GM12801 (cell line): ENCODE measurements around the gene TUBB4B.

Source experiments
- TF ChIP-seq, protein P1 (sequence below): IDR thresholded peaks from one replicate; pipeline ENCODE4 v1.5.1; 2011; ENCODE audit warnings: control low read depth; ENCODE audit not compliant: insufficient read length; ENCODE audit errors: extremely low read depth

The TUBB4B gene

DNA sequence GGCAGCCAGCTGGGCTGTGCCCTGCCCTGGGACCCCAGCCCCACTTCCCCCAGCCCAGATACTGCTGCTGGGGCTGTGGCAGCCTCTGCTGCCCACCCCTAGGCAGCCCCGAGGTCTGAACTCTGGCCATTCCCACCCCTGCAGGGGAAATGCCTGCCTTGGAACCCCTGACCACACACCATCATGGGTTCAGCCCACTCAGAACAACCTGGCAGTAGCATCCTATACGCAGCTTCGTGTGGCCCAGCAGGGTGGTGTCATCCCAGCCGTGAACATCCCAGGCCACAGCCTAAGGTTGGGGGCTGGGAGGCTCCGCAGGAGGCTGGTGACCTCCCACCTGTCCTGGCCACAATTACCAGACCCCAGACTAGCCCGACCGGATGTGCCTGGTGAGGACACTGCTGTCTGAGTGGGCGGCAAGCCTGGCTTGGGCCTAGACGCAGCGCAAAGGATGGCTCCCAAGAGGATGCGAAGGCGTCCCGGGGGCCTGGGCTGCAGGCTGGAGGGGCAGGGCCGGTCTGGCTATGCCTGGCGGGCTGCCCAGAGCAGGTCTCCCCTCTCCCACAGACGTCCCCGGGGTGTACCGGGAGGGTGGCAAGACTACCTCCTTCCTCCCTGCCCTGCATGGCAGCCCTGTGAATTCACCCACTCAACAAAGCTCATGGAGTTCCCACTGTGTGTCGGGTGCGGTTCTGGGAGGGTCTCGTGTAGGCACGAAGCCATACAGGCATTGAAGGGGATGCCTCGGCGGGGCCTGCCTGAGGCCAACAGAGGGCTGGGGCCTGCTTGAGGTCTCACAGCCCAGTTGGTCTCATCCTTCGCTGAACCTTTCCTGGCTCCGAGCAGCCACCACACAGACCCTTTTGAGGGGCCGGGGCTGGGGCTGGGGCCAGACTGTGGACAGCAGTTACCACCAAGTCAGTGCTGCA lies 11.9 kb upstream of the TUBB4B start:
- TF ChIP-seq, protein P1, sequence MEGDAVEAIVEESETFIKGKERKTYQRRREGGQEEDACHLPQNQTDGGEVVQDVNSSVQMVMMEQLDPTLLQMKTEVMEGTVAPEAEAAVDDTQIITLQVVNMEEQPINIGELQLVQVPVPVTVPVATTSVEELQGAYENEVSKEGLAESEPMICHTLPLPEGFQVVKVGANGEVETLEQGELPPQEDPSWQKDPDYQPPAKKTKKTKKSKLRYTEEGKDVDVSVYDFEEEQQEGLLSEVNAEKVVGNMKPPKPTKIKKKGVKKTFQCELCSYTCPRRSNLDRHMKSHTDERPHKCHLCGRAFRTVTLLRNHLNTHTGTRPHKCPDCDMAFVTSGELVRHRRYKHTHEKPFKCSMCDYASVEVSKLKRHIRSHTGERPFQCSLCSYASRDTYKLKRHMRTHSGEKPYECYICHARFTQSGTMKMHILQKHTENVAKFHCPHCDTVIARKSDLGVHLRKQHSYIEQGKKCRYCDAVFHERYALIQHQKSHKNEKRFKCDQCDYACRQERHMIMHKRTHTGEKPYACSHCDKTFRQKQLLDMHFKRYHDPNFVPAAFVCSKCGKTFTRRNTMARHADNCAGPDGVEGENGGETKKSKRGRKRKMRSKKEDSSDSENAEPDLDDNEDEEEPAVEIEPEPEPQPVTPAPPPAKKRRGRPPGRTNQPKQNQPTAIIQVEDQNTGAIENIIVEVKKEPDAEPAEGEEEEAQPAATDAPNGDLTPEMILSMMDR, result no peak

DNA sequence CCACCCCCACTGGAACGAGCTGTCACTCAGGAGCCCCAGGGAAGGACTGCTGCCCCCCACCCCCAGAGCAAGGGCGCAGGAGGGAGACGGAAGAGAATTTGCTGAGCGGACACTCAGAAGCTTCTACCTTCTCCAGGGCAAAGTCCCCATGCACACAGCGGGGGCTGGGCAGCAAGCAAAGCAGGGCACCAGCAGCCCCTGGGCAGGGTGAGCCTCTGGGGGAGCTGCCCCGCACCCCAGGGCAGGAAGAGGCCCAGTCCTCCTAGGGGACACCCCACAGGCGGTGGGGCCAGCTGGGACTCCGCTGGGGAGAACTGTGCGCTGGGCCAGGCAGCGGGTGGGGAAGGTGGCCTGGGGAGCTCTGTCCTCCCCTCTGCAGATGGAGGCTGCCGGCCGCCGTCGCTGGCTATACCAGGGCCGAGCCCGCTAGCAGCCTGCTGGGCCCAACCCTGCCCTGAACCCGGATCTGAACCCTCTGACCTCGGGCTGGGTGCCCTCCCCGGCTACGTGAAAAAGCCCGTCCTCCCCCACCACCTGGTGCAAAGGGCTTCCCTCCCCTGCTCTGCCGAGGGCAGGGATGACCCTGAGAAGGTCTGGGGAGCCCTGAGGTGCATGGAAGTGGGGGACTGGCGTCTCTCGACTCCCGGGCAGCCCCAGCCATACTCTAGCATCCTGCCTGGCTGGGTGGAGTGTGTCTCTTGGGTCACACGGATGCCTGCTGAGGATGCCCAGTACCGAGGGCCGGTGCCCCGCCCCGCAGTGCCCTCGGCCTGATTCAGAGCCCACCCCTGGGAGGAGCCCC lies 11.0 kb upstream of the TUBB4B start:
- TF ChIP-seq, protein P1, result no peak

DNA sequence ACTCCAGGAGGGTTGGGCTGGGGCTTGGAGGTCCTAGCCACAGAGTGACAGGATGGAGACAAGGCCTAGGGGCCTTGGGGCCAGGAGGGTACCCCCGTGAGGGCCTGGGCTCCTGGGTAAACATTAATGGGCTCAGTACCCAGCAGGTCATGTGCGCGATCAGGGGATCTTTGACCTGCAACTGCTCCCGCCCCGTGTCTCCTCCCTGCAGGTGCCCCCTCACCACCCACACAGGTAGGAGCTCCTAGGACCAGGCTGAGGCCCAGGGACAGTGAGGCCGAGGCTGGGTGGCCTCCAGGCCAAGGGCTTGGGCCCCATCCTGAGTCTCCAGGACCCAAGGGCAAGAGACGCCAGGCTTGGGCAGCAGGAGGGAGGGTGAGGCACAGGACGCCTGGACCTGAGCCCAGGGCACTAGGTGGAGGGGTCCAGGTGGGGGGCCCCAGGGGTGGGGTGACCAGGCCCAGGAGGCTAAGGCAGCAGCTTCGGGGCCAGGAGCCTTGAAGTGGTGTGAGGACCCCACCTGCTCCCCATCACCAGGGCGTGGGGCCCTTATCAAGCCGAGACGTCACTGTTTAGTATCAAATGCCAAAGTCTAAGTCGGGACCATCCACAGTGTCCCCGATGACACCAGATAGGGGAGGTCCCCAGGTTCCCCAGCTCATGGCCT lies 10.2 kb upstream of the TUBB4B start, which contains the start of gene SLC34A3:
SLC34A3 (plus strand) TSS at position 197 of the 667 bp plus-strand sequence. CDS start 802 bp downstream, outside the sequence.
- TF ChIP-seq, protein P1, result no peak

DNA sequence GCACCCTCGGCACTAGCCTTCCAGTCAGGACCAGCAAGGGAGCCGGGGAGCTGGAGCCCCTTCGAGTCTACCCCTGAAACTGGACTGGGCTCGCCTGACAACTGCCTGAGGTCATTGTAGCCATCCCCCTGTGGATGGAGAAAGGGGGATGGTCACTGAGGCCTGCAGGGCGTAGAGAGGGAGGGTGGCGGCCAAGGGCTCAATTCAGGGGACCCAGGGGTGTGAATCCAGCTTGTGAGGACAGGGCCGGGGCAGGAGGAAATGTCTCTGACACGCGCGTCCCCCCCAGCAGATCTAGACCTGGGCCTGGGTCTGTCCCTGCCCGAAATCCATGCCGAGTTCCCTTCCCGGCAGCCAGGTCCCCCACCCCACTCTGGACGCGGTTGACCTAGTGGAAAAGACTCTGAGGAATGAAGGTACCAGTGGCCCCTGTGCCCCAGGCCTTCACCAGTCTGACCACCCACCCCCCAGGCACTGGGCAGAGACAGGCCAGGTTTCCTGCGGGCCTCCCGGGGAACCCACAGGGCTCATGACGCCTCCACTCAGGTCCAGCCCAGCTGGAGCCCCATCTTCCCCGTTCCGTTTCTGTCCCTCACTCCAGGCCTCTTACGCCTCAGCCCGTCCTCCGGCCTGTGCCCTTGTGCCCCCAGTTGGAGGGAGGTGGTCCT lies 9.6 kb upstream of the TUBB4B start:
- TF ChIP-seq, protein P1, result no peak

DNA sequence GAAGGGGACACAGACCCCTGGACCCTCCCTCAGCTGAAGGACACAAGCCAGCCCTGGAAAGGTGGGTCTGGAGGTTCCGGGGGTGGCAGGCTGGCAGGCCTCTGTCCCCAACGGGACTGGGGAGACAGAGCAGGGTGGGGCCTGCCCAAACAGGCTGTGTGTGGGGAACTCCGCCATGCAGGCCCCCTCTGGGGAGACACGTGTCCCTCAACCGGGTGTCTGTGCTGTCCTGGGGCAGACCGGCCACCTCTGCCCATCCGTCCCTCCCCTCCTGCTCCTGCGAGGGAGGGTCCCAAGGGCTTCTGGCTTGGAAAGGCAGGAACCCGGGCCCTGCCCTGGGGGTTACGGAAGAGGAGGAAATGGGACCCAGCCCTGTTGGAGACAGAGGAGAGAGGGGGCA lies 9.0 kb upstream of the TUBB4B start:
- TF ChIP-seq, protein P1, result no peak

DNA sequence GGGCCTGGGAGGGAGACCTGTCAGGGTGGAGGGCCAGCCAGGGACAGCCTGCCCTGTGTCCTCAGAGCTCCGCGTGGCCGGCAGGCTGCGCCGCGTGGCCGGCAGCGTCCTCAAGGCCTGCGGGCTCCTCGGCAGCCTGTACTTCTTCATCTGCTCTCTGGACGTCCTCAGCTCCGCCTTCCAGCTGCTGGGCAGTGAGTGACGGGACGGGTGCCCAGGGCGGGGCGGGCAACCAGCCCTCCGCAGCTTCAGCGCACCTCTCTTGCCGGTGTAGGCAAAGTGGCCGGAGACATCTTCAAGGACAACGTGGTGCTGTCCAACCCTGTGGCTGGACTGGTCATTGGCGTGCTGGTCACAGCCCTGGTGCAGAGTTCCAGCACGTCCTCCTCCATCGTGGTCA lies 8.6 kb upstream of the TUBB4B start:
- TF ChIP-seq, protein P1, result no peak
